ENCODE measurements around the gene TTC24.
"Not testable (repeated sequence)": the region's sequence is repeated elsewhere in the genome, so short reads cannot be mapped to it uniquely, and the experiment has no call there.

TTC24 gene

DNA sequence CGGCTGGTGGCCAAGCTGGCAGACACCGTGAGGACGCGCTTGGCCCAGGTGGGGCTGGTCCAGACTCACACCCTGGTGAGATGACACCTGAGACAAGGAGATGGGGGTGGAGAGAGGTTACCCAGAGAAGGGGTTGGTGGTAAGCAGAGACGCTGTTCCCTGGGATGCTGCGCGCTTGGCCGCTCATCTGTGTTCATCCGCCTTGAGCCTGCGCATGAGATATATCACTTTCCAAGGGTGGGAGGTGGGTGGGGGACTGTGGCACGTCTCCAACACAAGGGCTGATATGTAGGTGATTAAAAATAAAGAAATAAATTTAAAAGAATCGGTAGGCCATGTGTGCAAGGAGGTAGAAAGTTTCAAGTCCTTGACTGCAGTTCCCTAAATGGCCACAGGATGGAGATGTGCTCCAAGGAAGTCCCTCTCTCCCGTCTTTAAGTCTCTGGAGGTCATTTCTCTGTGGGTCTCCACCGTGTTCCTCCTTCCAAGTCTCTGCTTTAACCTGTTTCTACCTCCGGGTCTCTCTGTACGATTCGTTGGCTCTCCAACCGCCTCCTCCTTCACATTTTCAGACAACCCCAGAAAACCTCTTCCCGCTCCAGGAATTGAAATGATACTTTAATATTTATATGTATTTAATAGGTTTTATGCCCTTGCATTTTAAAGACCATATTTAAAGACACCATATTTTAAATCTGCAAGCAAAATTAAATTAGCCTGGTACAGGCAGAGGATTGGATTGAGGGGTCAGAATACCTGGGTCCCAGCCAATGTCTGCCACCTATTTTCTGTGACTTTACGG, 4.5 kb downstream of the TTC24 start:
- no peak for TF ChIP-seq ELF4 (IDR thresholded peaks at IDR 0.05)
- TF ChIP-seq HDGF (IDR thresholded peaks at IDR 0.05; ENCODE audit: borderline replicate concordance), result peak; percentile 74; the same call in 1 of the 2 replicates
- TF ChIP-seq CTBP1 (IDR thresholded peaks at IDR 0.05; ENCODE audit: borderline replicate concordance), result no peak
- ChIA-PET CTCF (interaction anchor here (1.0 kb wide), 1 partner anchor 21 kb away, joined by 4 read pairs; no protein-coding TSS in a partner anchor), POLR2A (no interaction called here)
- peak; percentile 85 for DNase-seq (ENCODE audit: extremely low spot score)

- TF ChIP-seq FOXK2 (IDR thresholded peaks at IDR 0.05), result no peak
- TF ChIP-seq SP1 (IDR thresholded peaks at IDR 0.05), result no peak
- no peak for TF ChIP-seq FOXM1 (IDR thresholded peaks at IDR 0.05; ENCODE audit: borderline replicate concordance)
- TF ChIP-seq SUZ12 (IDR thresholded peaks at IDR 0.05), result no peak
- TF ChIP-seq HDGF (IDR thresholded peaks at IDR 0.05; ENCODE audit: borderline replicate concordance), result no peak
- TF ChIP-seq LEF1 (IDR thresholded peaks at IDR 0.05; ENCODE audit: borderline replicate concordance), result no peak
- no peak for TF ChIP-seq CTBP1 (IDR thresholded peaks at IDR 0.05; ENCODE audit: borderline replicate concordance)
- no peak for TF ChIP-seq ELF4 (IDR thresholded peaks at IDR 0.05)
- no peak for TF ChIP-seq FOXA1 (IDR thresholded peaks at IDR 0.05)
- no peak for TF ChIP-seq L3MBTL2 (conservative IDR thresholded peaks at IDR 0.05)
- no peak for TF ChIP-seq BHLHE40 (IDR thresholded peaks at IDR 0.05; ENCODE audit: borderline replicate concordance)
- POLR2A ChIA-PET, result no interaction called here
- DNase-seq (ENCODE audit: extremely low spot score), result peak; percentile 45
- CTCF ChIA-PET, result interaction anchor here (1.0 to 1.4 kb wide), 3 partner anchors 18 to 24 kb away, joined by 4 to 7 read pairs (median 5); partner anchors contain the start of gene GPATCH4
Measured at GRCh38 chr1:156584813-156585212, 5.3 kb downstream of the TTC24 start.

- DNase-seq (ENCODE audit: extremely low spot score), result no peak
- CTCF ChIA-PET, result interaction anchor here (1.0 to 1.6 kb wide), 3 partner anchors 8 to 128 kb away, joined by 4 to 6 read pairs (median 4); no protein-coding TSS in a partner anchor
- POLR2A ChIA-PET, result interaction anchor here (1.4 kb wide), 1 partner anchor 15 kb away, joined by 4 read pairs; no protein-coding TSS in a partner anchor
Measured at GRCh38 chr1:156586323-156586722, 6.8 kb downstream of the TTC24 start.

GRCh38 chr1:156586892-156587477, 7.5 kb downstream of the TTC24 start:
- POLR2A ChIA-PET, result interaction anchor here (1.4 kb wide), 1 partner anchor 15 kb away, joined by 4 read pairs; no protein-coding TSS in a partner anchor
- no peak for TF ChIP-seq CTBP1 (IDR thresholded peaks at IDR 0.05; ENCODE audit: borderline replicate concordance)
- TF ChIP-seq L3MBTL2 (conservative IDR thresholded peaks at IDR 0.05), result no peak
- no peak for TF ChIP-seq BHLHE40 (IDR thresholded peaks at IDR 0.05; ENCODE audit: borderline replicate concordance)
- TF ChIP-seq TARDBP (IDR thresholded peaks at IDR 0.05), result no peak
- TF ChIP-seq ELF4 (IDR thresholded peaks at IDR 0.05), result no peak
- TF ChIP-seq SP1 (IDR thresholded peaks at IDR 0.05), result no peak
- no peak for TF ChIP-seq LEF1 (IDR thresholded peaks at IDR 0.05; ENCODE audit: borderline replicate concordance)
- TF ChIP-seq ARNT (IDR thresholded peaks at IDR 0.05), result no peak
- CTCF ChIA-PET, result interaction anchor here (0.7 to 1.6 kb wide), 4 partner anchors 9 to 129 kb away, joined by 3 to 6 read pairs (median 4); partner anchors contain the start of gene HAPLN2
- DNase-seq (ENCODE audit: extremely low spot score), result no peak

More at GRCh38 chr1:156586323-156586722, 6.8 kb downstream of the TTC24 start:
- TF ChIP-seq FOXM1 (IDR thresholded peaks at IDR 0.05; ENCODE audit: borderline replicate concordance), result no peak
- TF ChIP-seq L3MBTL2 (conservative IDR thresholded peaks at IDR 0.05), result no peak
- TF ChIP-seq ELF4 (IDR thresholded peaks at IDR 0.05), result no peak
- no peak for TF ChIP-seq NFRKB (IDR thresholded peaks at IDR 0.05)
- TF ChIP-seq FOXK2 (IDR thresholded peaks at IDR 0.05), result no peak
- TF ChIP-seq, protein P1, sequence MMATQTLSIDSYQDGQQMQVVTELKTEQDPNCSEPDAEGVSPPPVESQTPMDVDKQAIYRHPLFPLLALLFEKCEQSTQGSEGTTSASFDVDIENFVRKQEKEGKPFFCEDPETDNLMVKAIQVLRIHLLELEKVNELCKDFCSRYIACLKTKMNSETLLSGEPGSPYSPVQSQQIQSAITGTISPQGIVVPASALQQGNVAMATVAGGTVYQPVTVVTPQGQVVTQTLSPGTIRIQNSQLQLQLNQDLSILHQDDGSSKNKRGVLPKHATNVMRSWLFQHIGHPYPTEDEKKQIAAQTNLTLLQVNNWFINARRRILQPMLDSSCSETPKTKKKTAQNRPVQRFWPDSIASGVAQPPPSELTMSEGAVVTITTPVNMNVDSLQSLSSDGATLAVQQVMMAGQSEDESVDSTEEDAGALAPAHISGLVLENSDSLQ (IDR thresholded peaks at IDR 0.05), result no peak

GRCh38 chr1:156587927-156588326, 8.4 kb downstream of the TTC24 start:
- POLR2A ChIA-PET, result interaction anchor here (0.7 to 1.6 kb wide), 3 partner anchors 14 to 87 kb away, joined by 3 to 4 read pairs (median 4); partner anchors contain the start of gene MEF2D
- CTCF ChIA-PET; DNase-seq (ENCODE audit: extremely low spot score): not testable (repeated sequence)

DNA sequence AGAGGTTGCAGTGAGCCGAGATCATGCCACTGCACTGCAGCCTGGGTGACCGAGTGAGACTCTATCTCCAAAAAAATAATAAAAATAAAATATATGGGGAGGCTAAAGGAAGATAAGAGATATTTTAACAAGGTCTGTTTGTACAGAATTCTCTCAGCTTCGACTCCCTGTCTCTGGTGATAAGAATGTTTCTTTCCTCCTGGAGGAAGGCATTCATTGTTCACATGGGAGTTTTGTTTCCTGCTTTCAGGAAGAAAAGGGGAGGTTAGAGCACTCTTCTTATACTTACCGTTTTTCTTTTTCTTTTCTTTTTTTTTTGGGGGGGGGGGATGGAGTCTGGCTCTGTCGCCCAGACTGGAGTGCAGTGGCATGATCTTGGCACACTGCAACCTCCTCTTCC, 10.0 kb downstream of the TTC24 start:
- ChIA-PET POLR2A (interaction anchor here (1.6 kb wide), 1 partner anchor 89 kb away, joined by 4 read pairs; the partner anchor contains the start of gene MEF2D), CTCF (no interaction called here)
- no peak for TF ChIP-seq FOXA1 (IDR thresholded peaks at IDR 0.05)
- no peak for TF ChIP-seq SP1 (IDR thresholded peaks at IDR 0.05)
- TF ChIP-seq, protein P1 (IDR thresholded peaks at IDR 0.05), result no peak
- TF ChIP-seq LEF1 (IDR thresholded peaks at IDR 0.05; ENCODE audit: borderline replicate concordance), result no peak
- TF ChIP-seq FOXM1 (IDR thresholded peaks at IDR 0.05; ENCODE audit: borderline replicate concordance), result no peak
- TF ChIP-seq SUZ12 (IDR thresholded peaks at IDR 0.05), result no peak
- TF ChIP-seq NFRKB (IDR thresholded peaks at IDR 0.05), result no peak
- TF ChIP-seq HDGF (IDR thresholded peaks at IDR 0.05; ENCODE audit: borderline replicate concordance), result no peak
- TF ChIP-seq TARDBP (IDR thresholded peaks at IDR 0.05), result no peak
- TF ChIP-seq ZNF384 (IDR thresholded peaks at IDR 0.05), result no peak
- TF ChIP-seq FOXK2 (IDR thresholded peaks at IDR 0.05), result no peak
- no peak for TF ChIP-seq L3MBTL2 (conservative IDR thresholded peaks at IDR 0.05)
- no peak for TF ChIP-seq ARNT (IDR thresholded peaks at IDR 0.05)
- no peak for TF ChIP-seq BHLHE40 (IDR thresholded peaks at IDR 0.05; ENCODE audit: borderline replicate concordance)
- no peak for TF ChIP-seq CTBP1 (IDR thresholded peaks at IDR 0.05; ENCODE audit: borderline replicate concordance)
- TF ChIP-seq ELF4 (IDR thresholded peaks at IDR 0.05), result no peak
- no peak for DNase-seq (ENCODE audit: extremely low spot score)

Data from HEK293T (cell line).